H1 (cell line): ENCODE measurements around the gene ATP11A. TPM values are rescaled to one million over a fixed set of nuclear protein-coding genes. Genes with fewer than 3 reads are reported as not detected.

Experiments
- CHD7 ChIP-seq: fragments of 300-600 bp; sonication (generic); IDR thresholded peaks from 2 replicates; pipeline ENCODE4 v1.7.1; 2012; ENCODE audit warnings: low read length, moderate library complexity, mild to moderate bottlenecking, inconsistent platforms; ENCODE audit not compliant: insufficient replicate concordance
- KDM4A ChIP-seq: IDR thresholded peaks from one replicate; pipeline ENCODE4 v1.7.1; 2012; ENCODE audit warnings: low read depth, mild to moderate bottlenecking, moderate library complexity, low read length, inconsistent platforms; ENCODE audit not compliant: severe bottlenecking
- polyA plus RNA-seq, 7 experiments: library from polyadenylated mRNA; depleted of rRNA in 3 of 7; stranded (reverse) in 5 of 7; unstranded in 2 of 7; fragments of >200 nt in 5 of 7; fragments of 200-250 nt in 2 of 7; gene quantifications; 1 replicate in 5 of 7; 2 replicates in 1 of 7; 4 replicates in 1 of 7; pipeline versions ENCODE4 v1.2.1 to v1.2.3, GENCODE V29; 2011 to 2013; ENCODE audit warnings: missing spikeins in 2 of 7, mixed read lengths in 2 of 7
- total RNA-seq: library from RNA; stranded (reverse); fragmentation: NEBNext Ultra II Directional; extraction: Animal tissue kit (Norgen Biotek cat#: 25700); gene quantifications from 2 replicates; pipeline ENCODE4 v1.2.1, GENCODE V29; 2021

The ATP11A gene
- total and polyA plus RNA-seq, 2 of the 8 experiments (the other 6 are each of a cell fraction or from before 2014, with no cell fraction given) = 28.8 to 72.9 TPM

- TF ChIP-seq CHD7 (no peak), KDM4A (no peak)
- TF ChIP-seq, all 59 proteins: peak for 0
Observed at GRCh38 chr13:112700291-112701060, 10.6 kb downstream of the ATP11A start (continued).
